Stimulated activated CD4-positive, alpha-beta T cell treated with anti-CD3 and anti-CD28 coated beads, Interleukin-15, amount 100 ng/mL, for 48 hours (primary cell): ENCODE measurements around the gene PTX4.
"Not testable (repeated sequence)": the region's sequence is repeated elsewhere in the genome, so short reads cannot be mapped to it uniquely, and the experiment has no call there.

Source experiments
- DNase-seq, 2 donors: peaks; one replicate each; pipeline ENCODE4 v3.0.0-alpha.2; 2020; ENCODE audit warnings: low read depth in 2 of 2

Gene PTX4

GRCh38 chr16:1444730-1445517 lies 43.8 kb downstream of the PTX4 start:
- DNase-seq: no peak

DNA sequence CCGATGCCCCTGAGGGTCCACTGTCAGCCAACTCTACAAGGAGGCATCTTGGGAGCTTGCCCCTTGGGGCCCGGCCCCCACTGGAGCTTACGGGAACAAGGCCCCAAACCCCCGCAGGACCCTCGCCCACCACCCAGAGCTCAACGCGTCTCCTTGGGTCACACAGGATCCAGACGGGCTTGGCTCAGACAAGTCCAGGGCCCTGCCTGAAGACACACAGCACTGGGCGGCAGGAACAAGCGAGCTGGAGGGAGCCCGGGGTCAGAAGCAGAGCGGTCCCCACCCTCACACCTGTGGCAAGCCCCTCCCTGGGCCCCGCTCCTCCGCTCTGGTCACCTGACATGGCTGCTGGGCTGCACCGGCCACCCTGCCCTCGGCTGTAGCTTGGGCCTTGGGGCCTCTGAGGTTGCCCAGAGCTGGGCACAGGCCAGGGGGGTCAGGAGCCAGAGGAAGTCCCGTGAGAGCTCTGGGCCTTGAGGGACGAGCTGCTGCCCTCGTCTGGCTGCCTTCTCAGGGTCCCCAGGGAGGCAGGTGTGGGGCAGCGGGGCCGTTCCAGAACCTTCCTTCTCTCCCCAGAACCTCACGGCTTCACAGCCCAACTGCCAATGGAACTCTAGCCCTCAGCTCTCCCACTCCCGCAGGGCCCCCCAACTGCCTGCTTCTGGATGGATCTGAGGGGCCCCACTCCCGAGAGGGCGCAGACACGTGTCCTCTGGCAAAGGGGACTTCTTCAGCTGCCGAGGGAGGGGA lies 44.6 kb downstream of the PTX4 start, which contains the start of gene CCDC154:
Gene CCDC154, minus strand, starts transcription at position 577 of the 750 bp plus-strand sequence. Its CDS starts 234 bp downstream, at position 343.
- DNase-seq: no peak

- no peak for DNase-seq
Measured at GRCh38 chr16:1443403-1443973, 45.3 kb downstream of the PTX4 start.

DNA sequence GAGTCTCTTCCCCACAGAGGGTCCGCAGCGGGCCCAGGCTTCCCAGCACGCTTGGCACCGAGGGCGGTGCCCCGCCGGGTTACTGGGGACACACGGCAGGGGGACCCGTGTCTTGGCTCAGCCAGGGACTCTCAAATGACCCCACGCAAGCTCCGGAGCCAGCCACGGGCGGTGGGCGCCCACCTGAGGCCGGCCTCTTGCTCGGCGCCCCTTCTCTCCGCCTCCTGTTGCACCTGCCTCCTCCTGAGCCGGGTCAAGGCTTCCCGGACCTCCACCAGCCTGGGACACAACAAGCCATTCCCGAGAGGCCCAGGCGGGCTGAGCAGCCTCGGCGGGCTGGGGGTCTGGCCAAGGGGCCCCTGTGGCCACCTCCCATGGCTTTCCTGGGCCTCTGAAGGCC lies 46.0 kb downstream of the PTX4 start:
- DNase-seq: no peak

DNA sequence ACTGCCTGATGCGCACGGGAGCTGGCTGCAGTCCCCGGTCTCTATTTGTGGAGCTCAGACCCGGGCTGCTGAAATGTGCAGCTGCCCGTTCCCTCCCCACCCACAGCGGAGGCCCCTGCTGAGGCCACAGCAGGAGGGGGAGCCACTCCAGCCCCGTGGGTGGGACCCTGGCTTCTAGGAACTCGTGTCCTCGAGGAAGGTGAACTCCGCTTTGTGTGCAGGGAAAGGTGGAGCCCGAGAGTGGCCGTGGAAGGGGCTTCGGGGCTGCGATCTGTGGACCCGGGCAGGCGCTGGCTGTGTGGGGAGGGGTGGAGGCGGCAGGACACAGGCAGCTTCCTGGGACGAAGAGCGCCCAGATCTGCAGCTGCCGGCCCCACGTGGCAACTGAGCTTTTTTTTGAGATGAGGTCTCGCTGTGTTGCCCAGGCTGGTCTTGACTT lies 47.3 kb downstream of the PTX4 start:
- no peak for DNase-seq

GRCh38 chr16:1439699-1440074 lies 49.1 kb downstream of the PTX4 start:
- not testable (repeated sequence) for DNase-seq

- DNase-seq: no peak
Measured at GRCh38 chr16:1439058-1439698, 49.6 kb downstream of the PTX4 start.

GRCh38 chr16:1438229-1439057 lies 50.3 kb downstream of the PTX4 start:
- no peak for DNase-seq

DNA sequence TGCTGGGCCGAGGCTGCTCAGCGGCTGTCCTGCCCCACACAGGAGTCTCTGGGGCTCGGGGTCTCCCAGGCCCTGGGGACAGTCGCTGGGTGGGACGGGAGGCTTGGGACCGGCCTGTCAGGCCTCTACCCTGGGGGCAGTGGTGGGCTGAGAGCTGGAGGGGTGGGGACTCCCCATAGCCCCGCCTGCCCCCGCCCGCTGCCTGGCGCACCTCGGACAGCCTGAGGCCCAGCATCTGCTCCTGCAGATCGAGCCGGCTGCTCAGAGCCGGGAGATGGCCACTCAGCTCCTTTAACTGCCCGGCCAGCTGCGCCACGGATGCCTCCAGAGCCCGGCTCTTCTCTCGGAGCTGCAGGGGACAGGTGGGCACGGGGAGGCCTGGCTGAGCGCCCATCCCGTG lies 51.1 kb downstream of the PTX4 start:
- DNase-seq: no peak

- DNase-seq: no peak
Measured at GRCh38 chr16:1436731-1437355, 51.9 kb downstream of the PTX4 start.

GRCh38 chr16:1435921-1436697 lies 52.6 kb downstream of the PTX4 start:
- DNase-seq: no peak
